HepG2 (cell line): ENCODE results near the gene CHRD. TPM values are rescaled to one million over a fixed set of nuclear protein-coding genes. Genes with fewer than 3 reads are reported as not detected.

ENCODE experiments used
- ARHGAP35 ChIP-seq: sonication (generic); formaldehyde crosslinking; IDR thresholded peaks from 2 replicates; pipeline ENCODE4 v1.9.0; 2022; ENCODE audit warnings: mild to moderate bottlenecking, inconsistent platforms, moderate library complexity, missing genetic modification reagents, borderline replicate concordance
- ATM ChIP-seq: fragments of 450-650 bp; IDR thresholded peaks from 2 replicates; pipeline ENCODE4 v1.7.1; 2017; ENCODE audit warnings: mild to moderate bottlenecking, borderline replicate concordance
- FOXA1 ChIP-seq, 2 experiments: fragments of 450-650 bp in 1 of 2; sonication (generic) in 1 of 2; formaldehyde crosslinking in 1 of 2; IDR thresholded peaks; 2 replicates each; pipeline versions ENCODE4 v1.4.0 to v1.6.1; 2016 to 2020; ENCODE audit warnings: missing genetic modification reagents in 1 of 2
- FOXK1 ChIP-seq: sonication (generic); formaldehyde crosslinking; IDR thresholded peaks from 2 replicates; pipeline ENCODE4 v1.4.0; 2020; ENCODE audit warnings: low read depth, missing genetic modification reagents, borderline replicate concordance
- FOXP1 ChIP-seq, 2 experiments: fragments of 450-650 bp in 1 of 2; IDR thresholded peaks; 2 replicates each; pipeline ENCODE4 v1.6.1; 2017 to 2018; ENCODE audit warnings: antibody characterized with exemption in 1 of 2
- HOXA7 ChIP-seq: sonication (generic); formaldehyde crosslinking; IDR thresholded peaks from 2 replicates; pipeline ENCODE4 v1.8.1; 2022; ENCODE audit warnings: mild to moderate bottlenecking, missing genetic modification reagents, moderate library complexity
- MED8 ChIP-seq: sonication (generic); formaldehyde crosslinking; IDR thresholded peaks from 2 replicates; pipeline ENCODE4 v1.8.1; 2023; ENCODE audit warnings: mild to moderate bottlenecking, missing genetic modification reagents; ENCODE audit not compliant: insufficient replicate concordance
- PBX3 ChIP-seq: sonication (generic); formaldehyde crosslinking; IDR thresholded peaks from 2 replicates; pipeline ENCODE4 v1.8.1; 2023; ENCODE audit warnings: missing genetic modification reagents, inconsistent platforms, borderline replicate concordance
- PHF20 ChIP-seq: sonication (generic); formaldehyde crosslinking; IDR thresholded peaks from 2 replicates; pipeline ENCODE4 v1.5.0; 2020; ENCODE audit warnings: mild to moderate bottlenecking, missing genetic modification reagents
- RXRA ChIP-seq: sonication (generic); formaldehyde crosslinking; IDR thresholded peaks from 2 replicates; pipeline ENCODE4 v1.5.1; 2020; ENCODE audit warnings: missing genetic modification reagents
- SMAD1 ChIP-seq: sonication (generic); formaldehyde crosslinking; IDR thresholded peaks from 2 replicates; pipeline ENCODE4 v1.4.0; 2020; ENCODE audit warnings: missing genetic modification reagents, low read depth, mild to moderate bottlenecking, borderline replicate concordance
- SRF ChIP-seq: IDR thresholded peaks from 2 replicates; pipeline ENCODE4 v1.6.1; 2011; ENCODE audit warnings: mild to moderate bottlenecking, low read depth, low read length, moderate library complexity
- SRSF1 ChIP-seq: fragments of 200-400 bp; formaldehyde crosslinking; optimal IDR thresholded peaks from 2 replicates; pipeline ENCODE3; 2017; ENCODE audit warnings: mild to moderate bottlenecking, low read depth, low read length, moderate library complexity
- TFDP1 ChIP-seq: IDR thresholded peaks from 2 replicates; pipeline ENCODE4 v1.6.1; 2016; ENCODE audit warnings: missing compliant biosample characterization, missing genetic modification reagents, borderline replicate concordance
- ZBTB3 ChIP-seq: sonication (generic); formaldehyde crosslinking; IDR thresholded peaks from 2 replicates; pipeline ENCODE4 v1.4.0; 2020; ENCODE audit warnings: low read depth, mild to moderate bottlenecking, moderate library complexity, missing genetic modification reagents, borderline replicate concordance
- ZFYVE20 ChIP-seq: sonication (generic); formaldehyde crosslinking; IDR thresholded peaks from 2 replicates; pipeline ENCODE4 v1.8.0; 2023; ENCODE audit warnings: low read depth, mild to moderate bottlenecking, moderate library complexity, missing genetic modification reagents, borderline replicate concordance
- ZNF713 ChIP-seq: sonication (generic); formaldehyde crosslinking; IDR thresholded peaks from 2 replicates; pipeline ENCODE4 v1.4.0; 2020; ENCODE audit warnings: mild to moderate bottlenecking, missing genetic modification reagents
- ZNF747 ChIP-seq: sonication (generic); formaldehyde crosslinking; IDR thresholded peaks from 2 replicates; pipeline ENCODE4 v1.8.1; 2023; ENCODE audit warnings: missing genetic modification reagents, mild to moderate bottlenecking, borderline replicate concordance
- ZNF792 ChIP-seq: IDR thresholded peaks from 2 replicates; pipeline ENCODE4 v1.6.1; 2016
- ZSCAN31 ChIP-seq: sonication (generic); formaldehyde crosslinking; IDR thresholded peaks from 2 replicates; pipeline ENCODE4 v1.5.0; 2020; ENCODE audit warnings: low read depth, mild to moderate bottlenecking, missing genetic modification reagents
- polyA plus RNA-seq, 8 experiments: library from polyadenylated mRNA; depleted of rRNA in 3 of 8; stranded (reverse) in 7 of 8; unstranded in 1 of 8; fragments of >200 nt; fragmentation: Illumina TruSeq in 4 of 8; extraction: Trizol in 4 of 8; gene quantifications; 2 replicates each; pipeline versions ENCODE4 v1.2.1 to v1.2.3, GENCODE V29; 2011 to 2016; ENCODE audit warnings: low read depth in 4 of 8, missing spikeins in 1 of 8, mixed read lengths in 1 of 8; ENCODE audit not compliant: insufficient read depth in 1 of 8
- total RNA-seq, 5 experiments: library from RNA; depleted of rRNA; stranded (reverse); fragments of >200 nt; fragmentation: Illumina TruSeq; extraction: Trizol; gene quantifications; 2 replicates each; pipeline ENCODE4 v1.2.3, GENCODE V29; 2016; ENCODE audit warnings: low read depth in 1 of 5

Gene CHRD
- total and polyA plus RNA-seq, 2 of the 13 experiments (the other 11 are each of a cell fraction or from before 2014, with no cell fraction given) = 22.2 to 35.2 TPM

GRCh38 chr3:184362668-184363546 lies 16.9 kb upstream of the CHRD start (continued):
- TF ChIP-seq TFDP1 (CRISPR knock-in tag) = peak; percentile 55; the same call in 1 of the 2 replicates
- peak; percentile 53 for TF ChIP-seq PHF20 (CRISPR knock-in tag)
- peak; percentile 92 for TF ChIP-seq RXRA
- no peak for TF ChIP-seq ATM
- TF ChIP-seq ARHGAP35 (CRISPR knock-in tag) = peak; percentile 69; the same call in 1 of the 2 replicates
- TF ChIP-seq FOXP1 (IDR thresholded peaks at IDR 0.05) = no peak
- no peak for TF ChIP-seq FOXP1 (CRISPR knock-in tag; IDR thresholded peaks at IDR 0.05)
- TF ChIP-seq FOXK1 = peak; percentile 45; the same call in 1 of the 2 replicates
- TF ChIP-seq SMAD1 = 0 out of 2 replicates have a peak, but pooled peaks have one; percentile 90
- TF ChIP-seq ZNF747 = peak; percentile 82; the same call in 1 of the 2 replicates
- peak; percentile 75 for TF ChIP-seq MED8 (CRISPR knock-in tag)
- peak; percentile 75 for TF ChIP-seq SRSF1
- no peak for TF ChIP-seq ZNF713 (CRISPR knock-in tag)
- no peak; the same call in 1 of the 2 replicates for TF ChIP-seq PBX3 (CRISPR knock-in tag)
- no peak for TF ChIP-seq ZFYVE20 (CRISPR knock-in tag)
- TF ChIP-seq SRF = no peak
- TF ChIP-seq ZSCAN31 (CRISPR knock-in tag) = peak; percentile 82
- no peak for TF ChIP-seq FOXA1 (IDR thresholded peaks at IDR 0.05)
- TF ChIP-seq FOXA1 (CRISPR knock-in tag; IDR thresholded peaks at IDR 0.05) = no peak
- 0 out of 2 replicates have a peak, but pooled peaks have one; percentile 51 for TF ChIP-seq ZBTB3 (CRISPR knock-in tag)
- no peak; the same call in 1 of the 2 replicates for TF ChIP-seq HOXA7 (CRISPR knock-in tag)
- peak; percentile 77; the same call in 1 of the 2 replicates for TF ChIP-seq ZNF792 (CRISPR knock-in tag)
